GM18519 (cell line): ENCODE data around the gene IFFO2.
"Not testable (repeated sequence)": the region's sequence is repeated elsewhere in the genome, so short reads cannot be mapped to it uniquely, and the experiment has no call there.

Source experiments
- ATAC-seq: cut with Tn5 transposase; IDR thresholded peaks from one replicate; pipeline ENCODE4 v1.9.1; 2021; ENCODE audit warnings: mild to moderate bottlenecking, moderate library complexity; ENCODE audit not compliant: unreplicated experiment, low FRiP score

IFFO2 gene

GRCh38 chr1:18901147-18901951, 55.1 kb downstream of the IFFO2 start:
- ATAC-seq: no peak

GRCh38 chr1:18900303-18900841, 56.1 kb downstream of the IFFO2 start:
- no peak for ATAC-seq

DNA sequence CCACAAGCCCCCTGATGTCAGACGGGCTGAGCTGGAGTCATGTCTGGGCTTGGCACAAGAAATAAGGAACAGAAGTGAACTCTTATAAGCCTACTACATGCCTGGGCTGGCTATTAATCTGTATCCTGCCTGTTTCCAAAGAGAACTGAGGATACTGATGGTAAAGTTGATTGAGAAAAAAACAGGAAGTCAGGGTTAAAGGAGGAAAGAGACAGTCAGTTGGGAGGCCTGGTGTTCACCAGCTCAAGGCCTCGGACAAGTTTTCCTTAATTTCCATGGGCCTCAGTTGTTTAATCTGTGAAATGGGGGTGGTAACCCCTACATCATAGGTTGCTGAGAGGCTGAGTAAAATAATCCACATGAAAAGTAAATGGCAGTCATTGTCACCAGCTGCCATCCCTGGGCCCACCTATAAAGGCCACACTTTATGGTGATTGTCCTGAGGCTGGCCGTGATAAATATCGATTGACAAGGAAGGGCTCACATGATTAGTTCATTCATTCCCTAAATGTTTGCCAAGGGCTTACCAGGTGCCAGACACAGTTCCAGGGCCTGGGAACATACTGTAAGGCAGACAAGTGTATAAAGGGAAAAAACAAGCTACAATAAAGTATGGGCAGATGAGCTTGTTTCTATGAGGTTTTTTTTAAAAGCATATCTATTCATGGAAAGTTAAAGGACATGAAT, 57.0 kb downstream of the IFFO2 start:
- ATAC-seq: no peak

GRCh38 chr1:18898567-18898966, 57.9 kb downstream of the IFFO2 start:
- ATAC-seq: no peak

DNA sequence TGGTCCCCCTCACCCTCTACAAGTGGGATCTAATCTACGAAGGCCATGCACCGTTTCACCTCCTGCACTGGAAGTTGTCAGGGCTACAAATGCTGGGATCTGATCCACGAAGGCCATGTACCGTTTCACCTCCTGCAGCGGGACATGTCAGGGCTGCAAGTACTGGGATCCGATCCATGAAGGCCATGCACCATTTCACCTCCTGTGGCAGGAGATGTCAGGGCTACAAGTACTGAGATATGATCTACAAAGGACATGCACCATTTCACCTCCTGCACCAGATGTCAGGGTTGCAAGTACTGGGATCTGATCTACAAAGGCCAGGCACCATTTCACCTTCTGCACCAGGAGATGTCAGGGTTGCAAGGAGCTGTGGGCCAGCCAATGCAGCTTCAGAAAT, 61.2 kb downstream of the IFFO2 start:
- no peak for ATAC-seq

- ATAC-seq: no peak
These were observed 63.4 kb downstream of the IFFO2 start for GRCh38 chr1:18893120-18893519.

- ATAC-seq: not testable (repeated sequence)
These were observed 64.6 kb downstream of the IFFO2 start for GRCh38 chr1:18891858-18892257.

DNA sequence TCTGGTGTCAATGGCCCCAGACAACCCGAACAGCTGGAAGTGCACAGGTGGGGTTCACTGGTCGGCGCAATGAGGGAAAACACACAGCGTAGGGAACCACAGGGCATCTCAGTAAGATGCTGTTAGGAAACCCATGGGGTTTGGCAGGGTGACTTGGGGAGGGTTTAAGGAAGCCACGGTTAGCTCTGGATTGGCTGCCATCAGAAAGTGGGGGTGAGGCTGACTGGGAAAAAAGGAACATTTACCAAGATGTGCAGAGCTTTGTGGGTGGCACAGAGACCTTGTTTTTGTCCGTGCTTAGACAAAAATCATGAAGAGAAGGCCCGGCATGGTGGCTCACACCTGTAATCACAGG, 65.1 kb downstream of the IFFO2 start:
- no peak for ATAC-seq

DNA sequence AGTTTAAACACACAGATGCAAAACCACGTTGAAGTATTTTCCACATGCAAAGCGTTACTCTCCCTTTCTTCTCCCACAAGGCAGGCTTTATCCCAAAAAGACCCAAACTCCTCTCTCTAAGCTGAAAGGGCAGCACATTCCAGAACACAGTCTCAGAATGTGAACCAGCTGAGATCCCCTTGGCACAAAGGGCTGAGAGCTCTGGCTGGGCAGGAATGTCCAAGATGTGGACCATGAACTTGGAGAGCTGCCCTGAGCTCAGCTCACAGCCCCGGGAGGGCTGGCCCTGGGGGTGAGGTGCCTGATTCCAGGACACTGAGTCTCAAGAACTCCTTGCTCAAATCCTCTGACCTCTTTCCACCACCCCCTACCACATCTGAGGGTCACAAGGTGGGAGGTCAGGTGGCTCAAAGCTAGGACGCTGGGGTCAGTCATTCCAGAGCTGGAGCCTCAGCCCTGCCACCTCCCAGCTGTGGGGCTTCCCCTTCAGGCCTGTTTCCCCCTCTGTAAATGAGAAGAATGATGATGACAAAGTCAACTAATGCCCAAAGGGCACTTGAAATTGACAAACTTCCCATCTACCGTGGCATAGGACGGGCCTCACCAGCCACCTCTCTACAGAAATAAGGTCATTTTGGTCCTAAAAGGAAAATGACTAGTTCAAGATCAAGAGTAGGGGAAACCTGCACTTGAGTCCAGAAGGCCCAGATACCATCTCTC, 65.6 kb downstream of the IFFO2 start:
- no peak for ATAC-seq

- no peak for ATAC-seq
These were observed 70.5 kb downstream of the IFFO2 start for GRCh38 chr1:18886003-18886335.

- ATAC-seq: no peak
These were observed 71.0 kb downstream of the IFFO2 start for GRCh38 chr1:18885311-18886002.

GRCh38 chr1:18884727-18885126, 71.7 kb downstream of the IFFO2 start:
- no peak for ATAC-seq

GRCh38 chr1:18884419-18884717, 72.1 kb downstream of the IFFO2 start:
- no peak for ATAC-seq

GRCh38 chr1:18883636-18884418, 72.6 kb downstream of the IFFO2 start:
- no peak for ATAC-seq

DNA sequence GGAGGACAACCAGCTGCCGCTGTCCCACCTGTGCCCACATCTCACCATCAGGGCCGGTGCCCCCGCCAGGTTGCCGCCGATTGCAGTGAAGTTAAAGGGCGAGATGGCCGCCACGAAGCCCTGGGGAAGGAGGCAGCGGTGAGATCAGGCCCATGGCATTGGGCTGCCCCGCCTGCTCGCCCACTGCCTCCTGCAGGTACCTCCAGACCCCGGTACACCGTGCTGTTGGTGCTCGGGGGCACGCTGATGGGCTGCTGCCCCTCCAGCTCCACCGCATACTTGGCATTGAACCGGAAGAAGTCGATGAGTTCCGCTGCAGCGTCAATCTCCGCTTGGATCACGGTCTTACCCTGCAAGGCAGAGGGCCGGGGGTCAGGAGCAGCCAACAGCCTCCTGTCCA, 73.4 kb downstream of the IFFO2 start:
- no peak for ATAC-seq

- ATAC-seq: no peak
These were observed 74.0 kb downstream of the IFFO2 start for GRCh38 chr1:18882486-18882885.

GRCh38 chr1:18881642-18882431, 74.6 kb downstream of the IFFO2 start:
- ATAC-seq: no peak

DNA sequence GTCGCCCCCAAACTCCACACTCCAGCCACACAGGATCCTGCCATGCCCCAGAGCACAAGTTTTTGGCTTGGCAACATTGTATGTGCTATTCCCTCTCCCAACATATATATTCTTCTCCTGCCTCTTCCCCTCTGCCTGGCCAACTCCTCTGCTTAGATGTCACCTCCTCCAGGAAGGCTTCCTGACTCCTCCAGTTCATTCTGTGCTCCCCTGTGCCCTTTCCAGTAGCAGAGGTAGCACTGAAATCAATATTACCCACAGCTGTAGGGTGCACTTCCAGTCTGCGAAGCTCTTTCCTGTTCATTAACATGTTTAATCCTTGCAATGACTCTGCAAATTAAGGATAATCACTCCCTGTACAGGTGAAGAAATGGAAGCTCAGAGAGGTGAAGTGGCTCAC, 75.3 kb downstream of the IFFO2 start:
- ATAC-seq: no peak

DNA sequence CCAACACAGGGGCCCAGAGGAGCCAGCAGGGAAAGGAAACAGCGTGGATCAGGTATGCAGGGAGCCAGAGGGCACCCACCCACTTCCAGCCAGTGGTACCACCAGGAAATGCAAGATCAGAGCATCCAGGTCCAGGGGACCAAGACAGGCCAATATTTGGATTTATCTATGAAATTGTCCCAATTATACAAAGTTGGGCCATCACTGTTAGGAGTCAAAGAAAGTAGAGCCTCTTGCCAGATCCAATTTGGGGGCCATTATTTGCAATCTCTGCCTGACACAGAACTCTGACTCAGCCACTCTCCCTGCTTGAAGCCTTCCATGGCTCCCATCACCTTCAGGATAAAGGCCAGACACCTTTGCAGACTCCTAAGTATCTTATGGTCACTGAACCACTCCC, 75.9 kb downstream of the IFFO2 start:
- no peak for ATAC-seq
